ENCODE measurements around the gene TPPP.

Gene TPPP

GRCh38 chr5:665956-666711, 27.0 kb downstream of the TPPP start:
- H3K4me3 ChIP-seq (ENCODE audit: low read depth, low read length), result no peak overlapping the region
- TF ChIP-seq, protein P1, sequence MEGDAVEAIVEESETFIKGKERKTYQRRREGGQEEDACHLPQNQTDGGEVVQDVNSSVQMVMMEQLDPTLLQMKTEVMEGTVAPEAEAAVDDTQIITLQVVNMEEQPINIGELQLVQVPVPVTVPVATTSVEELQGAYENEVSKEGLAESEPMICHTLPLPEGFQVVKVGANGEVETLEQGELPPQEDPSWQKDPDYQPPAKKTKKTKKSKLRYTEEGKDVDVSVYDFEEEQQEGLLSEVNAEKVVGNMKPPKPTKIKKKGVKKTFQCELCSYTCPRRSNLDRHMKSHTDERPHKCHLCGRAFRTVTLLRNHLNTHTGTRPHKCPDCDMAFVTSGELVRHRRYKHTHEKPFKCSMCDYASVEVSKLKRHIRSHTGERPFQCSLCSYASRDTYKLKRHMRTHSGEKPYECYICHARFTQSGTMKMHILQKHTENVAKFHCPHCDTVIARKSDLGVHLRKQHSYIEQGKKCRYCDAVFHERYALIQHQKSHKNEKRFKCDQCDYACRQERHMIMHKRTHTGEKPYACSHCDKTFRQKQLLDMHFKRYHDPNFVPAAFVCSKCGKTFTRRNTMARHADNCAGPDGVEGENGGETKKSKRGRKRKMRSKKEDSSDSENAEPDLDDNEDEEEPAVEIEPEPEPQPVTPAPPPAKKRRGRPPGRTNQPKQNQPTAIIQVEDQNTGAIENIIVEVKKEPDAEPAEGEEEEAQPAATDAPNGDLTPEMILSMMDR (IDR thresholded peaks at IDR 0.05; ENCODE audit: low read depth, low read length), result no peak

- H3K4me3 ChIP-seq (ENCODE audit: low read depth, low read length), result no peak overlapping the region
- TF ChIP-seq, protein P1 (IDR thresholded peaks at IDR 0.05; ENCODE audit: low read depth, low read length), result no peak
These were observed 27.6 kb downstream of the TPPP start for GRCh38 chr5:665541-665955.

DNA sequence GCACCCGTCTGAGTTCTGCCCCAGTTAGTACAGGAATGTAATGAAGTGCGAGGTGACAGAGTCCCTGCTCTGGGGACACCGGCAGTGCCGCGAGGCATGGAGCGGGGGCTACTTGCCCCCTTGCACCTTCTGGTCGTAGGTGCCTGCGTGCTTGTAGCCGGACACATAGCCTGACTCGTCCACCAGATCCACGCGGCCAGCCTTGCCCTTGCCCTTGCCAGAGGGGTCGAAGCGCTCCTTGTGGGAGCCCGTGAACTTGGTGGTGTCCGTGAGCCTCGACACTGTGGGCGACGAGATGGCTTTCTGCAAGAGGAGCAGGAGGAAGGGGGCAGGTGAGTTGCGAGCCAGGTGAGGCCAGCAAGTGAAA, 28.2 kb downstream of the TPPP start:
- H3K4me3 ChIP-seq (ENCODE audit: low read depth, low read length), result no peak overlapping the region
- TF ChIP-seq, protein P1 (IDR thresholded peaks at IDR 0.05; ENCODE audit: low read depth, low read length), result no peak

DNA sequence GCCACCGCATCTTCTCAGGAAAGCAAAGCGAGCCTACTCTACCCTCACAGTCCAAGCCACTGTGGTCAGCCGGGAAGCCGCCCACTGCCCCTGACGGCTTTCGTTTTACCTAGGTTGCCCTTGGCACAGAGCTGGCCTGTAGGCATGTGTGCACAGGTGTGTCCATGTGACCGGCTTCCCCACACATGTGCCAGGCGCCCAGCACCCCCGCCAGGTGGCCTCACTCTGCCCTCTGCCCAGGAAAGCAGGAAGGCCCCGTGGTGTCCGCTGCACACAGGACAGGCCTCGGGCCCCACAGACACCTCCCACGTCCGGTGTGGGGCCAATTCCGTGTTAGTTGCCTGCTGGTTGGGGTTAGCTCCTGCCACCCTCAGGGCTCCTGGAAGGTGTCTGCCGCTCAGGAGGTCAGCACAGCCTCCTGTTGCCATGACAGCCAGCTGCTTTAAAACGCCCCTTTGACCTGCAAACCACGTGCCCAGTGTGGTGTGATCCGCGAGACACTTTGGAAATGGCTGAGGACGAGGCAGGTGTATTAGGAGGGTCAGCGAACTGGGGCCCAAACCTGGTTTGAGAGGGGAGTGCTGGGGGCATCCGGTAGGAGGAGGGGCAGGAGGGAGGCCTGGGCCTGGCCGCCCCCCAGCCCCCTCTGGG, 28.7 kb downstream of the TPPP start:
- H3K4me3 ChIP-seq (ENCODE audit: low read depth, low read length), result no peak overlapping the region
- TF ChIP-seq, protein P1 (IDR thresholded peaks at IDR 0.05; ENCODE audit: low read depth, low read length), result no peak

DNA sequence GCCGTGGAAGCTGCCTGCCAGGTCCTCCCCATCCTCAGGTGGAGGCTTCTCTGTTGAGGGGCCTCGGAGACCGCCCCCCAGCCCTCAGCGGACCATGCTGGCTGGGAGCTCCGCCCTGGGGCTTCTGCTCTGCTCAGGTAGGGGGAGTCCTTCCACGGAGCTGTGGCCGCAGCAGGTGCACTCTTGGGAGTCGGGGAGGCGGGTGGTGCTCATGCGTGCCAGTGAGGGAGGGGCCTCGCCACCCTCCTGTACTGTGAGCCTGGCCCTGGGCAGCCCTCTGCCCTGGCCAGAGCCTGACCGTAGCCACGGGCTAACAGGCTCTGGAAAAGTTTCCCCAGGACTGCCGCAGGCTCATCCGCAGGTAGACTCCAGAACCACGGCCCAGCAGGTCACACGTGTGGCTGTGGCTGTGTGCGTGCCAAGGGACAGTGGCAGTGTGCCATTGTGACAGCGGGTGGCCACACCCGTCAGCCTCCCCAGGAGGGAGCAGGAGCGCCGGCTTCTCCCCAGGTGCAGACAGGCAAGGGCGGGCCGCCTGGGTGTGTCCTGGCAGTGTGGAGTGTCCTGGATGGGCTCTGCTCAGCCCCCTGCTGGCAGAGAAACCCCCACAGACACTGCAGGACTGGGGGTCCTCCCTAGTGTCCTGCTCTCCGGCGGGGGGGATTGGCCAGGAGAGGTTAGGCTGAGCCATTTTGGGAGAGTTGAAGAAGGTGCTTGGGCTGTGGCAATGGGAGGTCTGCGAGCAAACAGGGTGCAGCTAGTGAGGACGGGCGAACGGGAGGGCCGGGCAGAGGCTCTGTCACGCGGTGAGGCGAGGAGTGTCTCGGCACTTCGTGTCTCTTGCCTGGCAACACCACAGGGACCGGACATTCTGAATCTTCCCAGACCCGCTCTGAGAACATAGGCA, 29.5 kb downstream of the TPPP start:
- TF ChIP-seq, protein P1 (IDR thresholded peaks at IDR 0.05; ENCODE audit: low read depth, low read length), result no peak
- H3K4me3 ChIP-seq (ENCODE audit: low read depth, low read length), result no peak overlapping the region

DNA sequence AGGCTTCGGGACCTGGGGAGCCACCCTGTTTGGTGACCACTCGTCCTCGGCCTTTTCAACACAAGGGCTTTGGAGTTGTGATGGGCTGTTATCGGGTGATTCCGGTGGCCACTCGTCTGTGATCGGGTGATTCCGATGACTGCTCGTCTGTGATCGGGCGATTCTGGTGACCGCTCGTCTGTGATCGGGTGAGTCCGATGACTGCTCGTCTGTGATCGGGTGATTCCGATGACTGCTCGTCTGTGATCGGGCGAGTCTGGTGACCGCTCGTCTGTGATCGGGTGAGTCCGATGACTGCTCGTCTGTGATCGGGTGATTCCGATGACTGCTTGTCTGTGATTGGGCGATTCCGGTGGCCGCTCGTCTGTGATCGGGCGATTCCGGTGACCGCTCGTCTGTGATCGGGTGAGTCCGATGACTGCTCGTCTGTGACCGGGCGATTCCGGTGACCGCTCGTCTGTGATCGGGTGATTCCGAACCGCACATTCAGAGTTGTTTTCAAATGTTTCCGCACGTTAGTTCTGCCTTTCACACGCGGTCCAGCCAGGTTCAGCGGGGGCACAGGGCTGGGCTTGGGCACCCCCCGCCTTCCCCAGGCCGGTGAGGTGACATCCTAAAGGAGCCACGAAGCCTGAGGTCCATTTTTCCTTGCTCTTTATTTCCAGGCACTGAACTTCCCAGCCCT, 30.3 kb downstream of the TPPP start:
- TF ChIP-seq, protein P1 (IDR thresholded peaks at IDR 0.05; ENCODE audit: low read depth, low read length), result no peak
- H3K4me3 ChIP-seq (ENCODE audit: low read depth, low read length), result no peak overlapping the region

Data from WI38 (cell line).